Measurements from ENCODE around the gene RRBP1. TPM values are rescaled to one million over a fixed set of nuclear protein-coding genes. Genes with fewer than 3 reads are reported as not detected.

RRBP1 gene
- total and polyA plus RNA-seq, 2 donors (not counting 3 experiments of a cell fraction or from before 2014, with no cell fraction given) = 50.3 to 236 TPM

DNA sequence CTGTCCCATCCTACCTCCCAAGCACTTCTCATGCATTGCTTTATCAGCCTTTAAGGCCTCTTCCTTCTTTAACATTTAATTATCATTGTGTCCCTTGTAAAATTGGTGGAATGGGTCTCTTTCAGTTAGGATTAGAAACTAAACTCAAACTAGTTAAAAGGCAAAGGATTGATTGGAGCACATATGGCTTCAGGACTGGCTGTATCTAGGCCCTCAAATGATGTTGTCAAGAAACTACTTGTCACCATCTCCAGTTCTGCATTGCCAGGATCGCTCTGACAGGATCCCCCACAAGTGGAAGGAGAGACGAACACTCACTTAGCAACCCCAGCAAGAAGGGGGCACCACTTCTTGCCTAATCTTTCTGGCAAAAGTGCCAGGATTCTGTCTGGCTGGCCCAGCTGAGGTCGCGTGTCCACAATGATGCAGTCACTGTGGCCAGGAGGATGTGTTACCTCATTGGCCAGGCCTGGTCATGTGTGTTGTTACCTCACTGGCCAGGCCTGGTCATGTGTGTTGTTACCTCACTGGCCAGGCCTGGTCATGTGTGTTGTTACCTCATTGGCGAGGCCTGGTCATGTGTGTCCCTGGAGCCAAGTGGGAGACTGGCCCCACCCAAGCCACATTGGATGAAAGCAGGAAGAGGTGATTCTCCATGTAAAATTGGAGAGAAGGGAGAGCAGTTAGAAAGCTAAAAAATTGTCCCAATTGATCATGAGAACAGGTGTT is 22.7 kb upstream of the RRBP1 start:
- Histone ChIP-seq H4K20me1 (replicated peaks; ENCODE audit: control insufficient read depth, extremely low read depth, insufficient read depth, low read length) (no peaks in the 10 kb centered on the region), H3K4me1 (ENCODE audit: control insufficient read depth, extremely low read depth, insufficient read depth, low read length) (no peaks in the 10 kb centered on the region), H3K9me3 (replicated peaks; ENCODE audit: control insufficient read depth, insufficient read depth, low read length) (no peaks in the 10 kb centered on the region), H3K9ac (replicated peaks; ENCODE audit: extremely low read depth, insufficient read depth, low read length) (no peak overlapping the region), H3K4me2 (ENCODE audit: insufficient read depth, low read length) (no peak overlapping the region), H3K27ac (ENCODE audit: insufficient read depth, low read depth, low read length) (no peak overlapping the region), H3K9me1 (replicated peaks; ENCODE audit: control insufficient read depth, extremely low read depth, insufficient read depth, low read length) (no peaks in the 10 kb centered on the region), H2AFZ (ENCODE audit: low read depth, low read length) (no peak overlapping the region), H3K36me3 (ENCODE audit: control insufficient read depth in 2 of 2, extremely low read depth in 1 of 2, insufficient read depth in 2 of 2, low read length in 2 of 2) (no peaks in the 10 kb centered on the region), H3K27me3 (ENCODE audit: control insufficient read depth in 2 of 2, insufficient read depth in 2 of 2, low read length in 2 of 2) (no peaks in the 10 kb centered on the region), H3K4me3 (replicated peaks in 1 of 3; ENCODE audit: insufficient read depth in 1 of 3, low read depth in 1 of 3, low read length in 3 of 3) (no peak overlapping the region), H3K79me2 (ENCODE audit: control insufficient read depth, insufficient read depth, low read length) (no peaks in the 10 kb centered on the region)
- ChIA-PET CTCF (no interaction called here), POLR2A (no interaction called here)
- DNase-seq (ENCODE audit: low read depth, low spot score) (no peak), FAIRE-seq (no peak)
- TF ChIP-seq EZH2 (IDR thresholded peaks at IDR 0.05; ENCODE audit: borderline replicate concordance, low read depth, low read length, severe bottlenecking) (no peak), GATA2 (IDR thresholded peaks at IDR 0.05; ENCODE audit: insufficient read depth, insufficient read length, low read depth, low read length) (no peak), JUN (IDR thresholded peaks at IDR 0.05; ENCODE audit: borderline replicate concordance, insufficient read depth, insufficient read length, low read depth) (no peak), FOS (IDR thresholded peaks at IDR 0.05; ENCODE audit: borderline replicate concordance, insufficient read depth, low read length) (no peak), POLR2AphosphoS5 (IDR thresholded peaks at IDR 0.05; ENCODE audit: insufficient read depth, low read depth, low read length) (no peak), MYC (IDR thresholded peaks at IDR 0.05; ENCODE audit: low read depth, low read length) (no peak), POLR2A (IDR thresholded peaks at IDR 0.05; ENCODE audit: low read depth, low read length) (no peak)
- TF ChIP-seq, protein P1, sequence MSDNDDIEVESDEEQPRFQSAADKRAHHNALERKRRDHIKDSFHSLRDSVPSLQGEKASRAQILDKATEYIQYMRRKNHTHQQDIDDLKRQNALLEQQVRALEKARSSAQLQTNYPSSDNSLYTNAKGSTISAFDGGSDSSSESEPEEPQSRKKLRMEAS (IDR thresholded peaks at IDR 0.05; ENCODE audit: insufficient read depth, insufficient read length) = no peak
- TF ChIP-seq, protein P2, sequence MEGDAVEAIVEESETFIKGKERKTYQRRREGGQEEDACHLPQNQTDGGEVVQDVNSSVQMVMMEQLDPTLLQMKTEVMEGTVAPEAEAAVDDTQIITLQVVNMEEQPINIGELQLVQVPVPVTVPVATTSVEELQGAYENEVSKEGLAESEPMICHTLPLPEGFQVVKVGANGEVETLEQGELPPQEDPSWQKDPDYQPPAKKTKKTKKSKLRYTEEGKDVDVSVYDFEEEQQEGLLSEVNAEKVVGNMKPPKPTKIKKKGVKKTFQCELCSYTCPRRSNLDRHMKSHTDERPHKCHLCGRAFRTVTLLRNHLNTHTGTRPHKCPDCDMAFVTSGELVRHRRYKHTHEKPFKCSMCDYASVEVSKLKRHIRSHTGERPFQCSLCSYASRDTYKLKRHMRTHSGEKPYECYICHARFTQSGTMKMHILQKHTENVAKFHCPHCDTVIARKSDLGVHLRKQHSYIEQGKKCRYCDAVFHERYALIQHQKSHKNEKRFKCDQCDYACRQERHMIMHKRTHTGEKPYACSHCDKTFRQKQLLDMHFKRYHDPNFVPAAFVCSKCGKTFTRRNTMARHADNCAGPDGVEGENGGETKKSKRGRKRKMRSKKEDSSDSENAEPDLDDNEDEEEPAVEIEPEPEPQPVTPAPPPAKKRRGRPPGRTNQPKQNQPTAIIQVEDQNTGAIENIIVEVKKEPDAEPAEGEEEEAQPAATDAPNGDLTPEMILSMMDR (IDR thresholded peaks at IDR 0.05; ENCODE audit: extremely low read depth in 1 of 2, insufficient read depth in 1 of 2, low read depth in 1 of 2, low read length in 2 of 2) = no peak
- intact Hi-C loops (cut with micrococcal nuclease) (no loop called here), dilution Hi-C loops (cut with MboI; ENCODE audit: extremely low pct_ligation_motif_present, low sequenced_read_pairs) (no loop called here)
- BruUV-seq (replicated peaks) = no TSS peak
